NCI-H1694 (cell line): ENCODE results near the gene RGS6.
"Not testable (repeated sequence)": the region's sequence is repeated elsewhere in the genome, so short reads cannot be mapped to it uniquely, and the experiment has no call there.

ENCODE experiments used
- DNase-seq: peaks from one replicate; lab custom pipeline; 2025; lab: John Stamatoyannopoulos, UW

Gene RGS6

GRCh38 chr14:71932229-71932981, at the start of gene RGS6:
Gene RGS6, plus strand, starts transcription at chr14:71932429.
- no peak for DNase-seq

DNA sequence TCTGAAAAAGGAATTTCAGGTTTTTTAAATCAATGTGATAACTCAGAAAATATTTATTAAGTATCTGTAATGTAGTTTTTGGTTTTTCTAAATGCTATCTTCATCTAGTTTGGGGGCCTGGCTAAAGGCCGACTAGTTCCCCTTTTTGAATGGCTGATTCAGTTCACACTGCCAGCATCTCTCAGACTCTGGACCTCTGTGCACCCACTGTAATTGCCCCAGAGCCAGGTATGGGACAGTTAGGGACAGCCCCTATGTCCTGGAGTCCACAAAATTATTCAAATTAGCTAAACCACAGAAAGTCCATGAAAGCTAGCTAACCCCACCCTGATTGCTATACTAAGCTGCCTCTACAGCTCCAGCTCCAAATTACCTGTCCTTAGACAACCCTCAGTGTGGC, 49.1 kb upstream of the RGS6 start:
- DNase-seq: no peak

GRCh38 chr14:71885301-71885700, 46.9 kb upstream of the RGS6 start:
- no peak for DNase-seq

DNA sequence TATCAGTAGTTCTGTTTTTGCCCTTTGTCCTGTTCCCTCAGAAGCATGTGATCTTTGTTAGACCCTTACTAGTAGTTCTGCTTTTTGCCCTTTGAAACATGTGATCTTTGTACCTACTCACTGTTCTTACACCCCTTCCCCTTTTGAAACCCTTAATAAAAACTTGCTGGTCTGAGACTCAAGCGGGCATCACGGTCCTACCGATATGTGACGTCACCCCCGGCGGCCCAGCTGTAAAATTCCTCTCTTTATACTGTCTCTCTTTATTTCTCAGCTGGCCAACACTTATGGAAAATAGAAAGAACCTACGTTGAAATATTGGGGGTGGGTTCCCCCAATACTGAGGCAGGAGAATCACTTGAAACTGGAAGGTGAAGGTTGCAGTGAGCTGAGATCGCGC, 44.4 kb upstream of the RGS6 start:
- DNase-seq: not testable (repeated sequence)

DNA sequence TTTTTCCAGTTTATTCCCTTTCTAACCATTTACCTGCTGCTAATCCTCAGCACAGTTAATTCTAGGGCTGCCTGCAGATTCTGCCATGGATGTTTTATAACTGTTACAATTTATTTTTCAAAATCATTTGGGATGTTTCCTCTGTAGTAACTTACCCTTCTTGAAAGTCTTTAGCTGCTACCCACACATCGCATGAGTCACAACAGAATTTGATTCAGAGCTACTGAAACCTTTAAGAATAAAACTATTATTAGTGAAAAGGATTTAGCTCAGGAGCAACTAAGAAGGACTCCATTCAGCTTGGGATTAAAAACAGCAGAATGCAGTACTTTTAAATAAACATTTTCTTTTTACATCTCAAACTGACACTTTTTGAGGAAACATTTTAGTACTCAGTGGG, 41.7 kb upstream of the RGS6 start:
- DNase-seq: no peak

- no peak for DNase-seq
Measured at GRCh38 chr14:71891185-71891584, 41.0 kb upstream of the RGS6 start.

DNA sequence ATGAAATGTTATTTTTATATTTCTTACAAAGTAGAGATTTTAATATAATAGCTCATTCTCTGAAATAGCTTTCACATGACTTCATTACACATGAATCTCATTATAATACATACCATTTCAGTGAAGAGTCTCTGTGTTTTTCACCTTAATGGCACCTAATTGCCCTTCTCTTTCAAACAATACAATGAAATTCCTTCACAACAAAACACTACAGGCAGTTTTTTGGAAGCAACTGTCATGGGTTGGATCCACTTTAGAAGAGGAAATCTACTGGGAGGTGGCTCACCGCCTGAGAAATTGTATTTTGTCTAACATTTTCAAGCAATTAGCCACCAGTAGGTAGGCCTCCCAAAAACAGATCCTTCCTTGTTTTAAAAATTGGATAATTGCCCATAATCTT, 40.3 kb upstream of the RGS6 start:
- DNase-seq: no peak

- no peak for DNase-seq
Measured at GRCh38 chr14:71905031-71905430, 27.2 kb upstream of the RGS6 start.

DNA sequence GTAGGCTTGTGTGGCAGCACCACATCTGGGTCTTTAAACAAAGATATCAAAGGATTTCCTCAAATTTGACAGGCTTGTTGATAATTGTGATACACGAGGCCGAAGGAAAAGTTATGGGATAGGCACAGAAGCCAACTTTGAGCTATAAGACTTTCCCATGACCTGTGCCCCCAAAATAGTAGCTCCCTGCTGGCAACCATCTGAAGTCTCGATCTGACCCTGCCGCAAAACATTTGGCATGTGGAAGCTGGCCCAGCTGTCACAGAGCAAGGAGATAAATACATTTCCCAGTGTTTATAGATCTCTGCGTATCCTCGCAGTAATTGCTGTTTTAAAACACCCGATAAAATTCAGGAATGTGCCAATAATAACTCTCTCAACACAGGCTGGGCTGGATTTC, 26.4 kb upstream of the RGS6 start:
- no peak for DNase-seq

DNA sequence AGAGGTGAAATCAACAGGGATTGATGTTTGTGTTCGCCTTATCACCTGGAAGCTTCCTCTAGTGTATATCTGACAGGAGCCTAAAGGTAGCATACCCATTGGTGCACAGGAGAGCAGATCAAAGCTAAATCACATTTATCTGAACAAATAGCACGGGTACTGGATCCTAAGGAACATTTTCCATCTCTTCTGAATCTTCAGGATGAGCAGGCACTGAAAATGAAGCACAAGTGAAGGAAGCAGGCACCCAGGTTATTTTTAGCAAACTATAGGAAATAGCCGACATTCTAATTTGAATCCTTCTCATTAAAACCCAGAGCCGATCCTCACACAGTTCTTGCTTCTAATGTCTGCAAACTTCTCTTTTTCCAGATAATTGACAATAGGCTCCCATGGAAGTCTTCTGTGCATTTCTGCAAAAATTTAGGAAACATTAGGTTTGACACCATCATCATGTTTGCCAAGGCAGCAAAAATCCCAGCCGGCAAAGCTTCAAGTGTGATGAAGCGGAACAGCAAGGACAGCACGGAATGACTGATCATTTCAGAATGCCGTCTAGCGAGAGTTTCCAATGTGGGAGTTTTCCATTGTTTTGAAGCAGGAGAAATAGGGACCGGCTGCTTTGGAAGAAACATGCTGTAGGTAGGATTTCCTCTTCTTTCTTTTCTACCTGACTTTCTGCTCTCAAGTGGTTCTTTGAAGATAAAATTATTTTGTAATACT, 24.3 kb upstream of the RGS6 start:
- no peak for DNase-seq

- DNase-seq: no peak
Measured at GRCh38 chr14:71911669-71912068, 20.6 kb upstream of the RGS6 start.

DNA sequence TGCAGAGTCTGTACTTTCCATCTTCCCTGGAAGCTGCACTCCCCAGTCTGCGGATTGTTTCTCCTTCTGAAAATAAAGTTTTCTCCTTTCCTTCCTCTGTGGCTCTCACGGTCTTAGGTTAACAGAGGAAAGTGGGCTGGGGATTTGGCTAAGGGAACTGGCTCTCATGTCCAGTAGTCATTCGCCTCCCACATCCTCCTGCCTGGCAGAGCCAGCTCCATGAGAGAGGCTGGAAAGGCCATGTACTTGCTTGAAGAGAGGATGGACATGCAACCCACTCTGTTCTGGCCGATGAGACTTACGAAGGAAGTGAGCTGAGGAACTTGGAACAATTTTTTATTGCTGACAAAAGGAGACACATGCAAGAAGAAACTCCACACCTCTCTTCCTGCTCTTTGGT, 18.9 kb upstream of the RGS6 start:
- no peak for DNase-seq

GRCh38 chr14:71918955-71919354, 13.3 kb upstream of the RGS6 start:
- DNase-seq: no peak

- no peak for DNase-seq
Measured at GRCh38 chr14:71923513-71923912, 8.7 kb upstream of the RGS6 start.

GRCh38 chr14:71931492-71932228, 569 bp upstream of the RGS6 start:
- no peak for DNase-seq

- no peak for DNase-seq
Measured at GRCh38 chr14:71933001-71933587, 865 bp downstream of the RGS6 start.

DNA sequence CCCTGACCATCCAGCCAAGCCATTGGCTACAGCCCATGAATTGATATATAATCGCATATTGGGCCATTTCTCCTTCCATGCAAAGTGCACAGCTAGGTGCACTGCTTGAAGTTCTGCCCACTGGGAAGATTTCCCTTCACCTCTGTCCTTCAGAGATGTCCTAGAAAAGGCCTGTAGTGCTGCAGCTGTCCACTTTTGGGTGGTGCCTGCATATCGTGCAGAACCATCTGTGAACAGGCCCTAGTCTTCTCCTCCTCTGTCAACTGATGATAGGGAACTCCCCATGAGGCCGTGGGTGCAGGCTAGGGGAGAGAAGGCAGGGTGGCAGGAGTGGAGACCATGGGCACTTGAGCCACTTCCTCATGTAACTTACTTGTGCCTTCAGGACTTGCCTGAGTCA, 6.0 kb downstream of the RGS6 start:
- DNase-seq: not testable (repeated sequence)

DNA sequence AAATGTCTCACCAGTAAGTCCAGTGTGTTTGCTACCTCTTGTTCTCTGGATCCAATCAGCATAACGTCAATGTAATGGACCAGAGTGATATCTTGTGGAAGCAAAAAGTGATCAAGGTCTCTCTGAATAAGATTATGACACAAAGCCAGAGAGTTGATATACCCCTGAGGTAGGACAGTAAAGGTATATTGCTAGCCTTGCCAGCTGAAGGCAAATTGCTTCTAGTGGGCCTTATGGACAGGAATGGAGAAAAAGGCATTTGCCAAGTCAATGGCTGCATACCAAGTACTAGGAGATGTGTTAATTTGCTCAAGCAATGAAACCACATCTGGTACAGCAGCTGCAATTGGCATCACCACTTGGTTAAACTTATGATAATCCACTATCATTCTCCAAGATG, 7.1 kb downstream of the RGS6 start:
- DNase-seq: not testable (repeated sequence)

DNA sequence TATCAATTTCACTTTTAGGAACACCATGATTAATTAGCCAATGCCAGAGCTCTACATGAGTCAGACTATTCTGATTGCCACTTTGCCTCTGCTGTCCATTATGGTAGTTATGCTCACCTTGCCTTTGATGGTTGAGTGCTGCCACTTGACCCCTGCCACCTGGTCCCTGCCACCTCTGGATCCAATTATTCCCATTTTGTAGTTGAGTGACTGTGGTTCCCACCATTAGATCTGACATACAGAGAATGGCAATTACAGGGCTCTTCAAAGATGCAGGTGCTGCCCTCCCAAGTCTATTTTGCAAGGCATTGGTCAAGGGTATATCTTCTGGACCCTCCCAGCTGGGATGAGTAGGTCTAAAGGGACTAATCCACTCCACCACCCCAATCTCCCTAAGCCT, 8.3 kb downstream of the RGS6 start:
- not testable (repeated sequence) for DNase-seq

GRCh38 chr14:71941616-71942015, 9.4 kb downstream of the RGS6 start:
- DNase-seq: not testable (repeated sequence)

GRCh38 chr14:71942904-71943694, 10.9 kb downstream of the RGS6 start:
- no peak for DNase-seq

DNA sequence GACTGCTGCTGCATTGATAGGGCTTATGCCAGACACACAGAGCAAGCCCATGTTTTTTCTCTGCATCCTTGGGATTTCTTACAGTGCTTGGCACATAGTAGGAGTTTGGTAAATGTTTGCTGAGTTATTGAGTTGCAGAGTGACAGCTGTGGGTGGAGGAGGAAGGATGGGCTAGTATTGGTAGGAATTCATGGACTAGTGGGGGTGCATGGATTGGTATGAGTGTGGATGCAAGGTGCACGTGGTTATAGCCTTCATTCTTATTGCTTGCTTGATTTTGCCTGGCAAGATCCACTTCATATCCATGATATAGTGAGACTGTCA, 11.4 kb downstream of the RGS6 start:
- DNase-seq: no peak
